ENCODE measurements around the gene DOK3.

GRCh38 chr5:177491429-177491945 is 18.1 kb downstream of the DOK3 start:
- peak in 2 of 3 experiments; percentile 54 to 67 for TF ChIP-seq CTCF (optimal IDR thresholded peaks at IDR 0.05 in 1 of 3, IDR thresholded peaks at IDR 0.05 in 1 of 3, conservative IDR thresholded peaks at IDR 0.05 in 1 of 3; ENCODE audit: extremely low read depth in 1 of 3, insufficient read depth in 2 of 3, low read length in 3 of 3)
- TF ChIP-seq EZH2 (IDR thresholded peaks at IDR 0.05; ENCODE audit: low read length) = no peak
